HCT116 (cell line): ENCODE data around the gene GNB5. TPM values are rescaled to one million over a fixed set of nuclear protein-coding genes. Genes with fewer than 3 reads are reported as not detected.
A peak's percentile ranks its signal among the peaks of the same experiment; 100 is the strongest.

Experiments used
- ATAC-seq: fragments of 200-7000 bp; cut with Tn5 transposase; 2 replicates; pipeline ENCODE4 v1.9.1; 2020; ENCODE audit warnings: mild to moderate bottlenecking, moderate library complexity
- BruUV-seq: library from RNA; stranded (reverse); fragments of 400-500 nt; replicated peaks from 2 replicates; lab custom pipeline; 2021; lab: Mats Ljungman, UMichigan
- CTCF ChIA-PET: fragments of 300-600 bp; sonication (Branson Sonifier 250); formaldehyde crosslinking; loops from one replicate; lab custom pipeline; 2021; ENCODE audit warnings: antibody characterized with exemption; lab: Charles Lee
- POLR2A ChIA-PET: fragments of 300-600, 350-600 bp; sonication (Branson Sonifier 250); formaldehyde crosslinking; loops from one replicate; lab custom pipeline; 2021; ENCODE audit warnings: antibody characterized with exemption; lab: Charles Lee
- RAD21 ChIA-PET, 2 experiments: fragments of 300-600 bp; sonication (Branson Sonifier 250); formaldehyde crosslinking; loops; one replicate each; lab custom pipeline; 2023; ENCODE audit warnings: low total read pairs in 2 of 2; ENCODE audit not compliant: uncharacterized antibody in 2 of 2, unreplicated experiment in 2 of 2, low non-redundant PET in 1 of 2; lab: Charles Lee
- DNase-seq: peaks from one replicate; pipeline ENCODE4 v3.0.0-alpha.2; 2010; ENCODE audit warnings: low read depth, low spot score
- H2AFZ ChIP-seq: fragments of 200-600 bp; shearing (Covaris generic), sonication (generic); 2 replicates; pipeline ENCODE4 v1.6.1; 2017; ENCODE audit warnings: low read depth, mixed run types, mixed read lengths, antibody characterized with exemption, low read length; ENCODE audit not compliant: poor library complexity, severe bottlenecking
- H3K27ac ChIP-seq: 2 replicates; pipeline ENCODE4 v1.5.1; 2012; ENCODE audit warnings: low read depth, low read length
- H3K27me3 ChIP-seq: fragments of 200-600 bp; sonication (generic); 2 replicates; pipeline ENCODE4 v1.6.1; 2016; ENCODE audit warnings: mixed run types, low read length, mixed read lengths; ENCODE audit not compliant: insufficient read depth
- H3K36me3 ChIP-seq, 2 experiments: fragments of 200-500 bp in 1 of 2; fragments of 200-600 bp in 1 of 2; sonication (Bioruptor generic) in 1 of 2; sonication (generic) in 1 of 2; 2 replicates each; pipeline versions ENCODE4 v1.5.1 to v1.6.1; 2014 to 2016; ENCODE audit warnings: low read length in 2 of 2, inconsistent platforms in 1 of 2, mixed read lengths in 1 of 2, mixed run types in 1 of 2; ENCODE audit not compliant: insufficient read depth in 2 of 2, control insufficient read depth in 1 of 2
- H3K4me1 ChIP-seq, 2 experiments: fragments of 200-600 bp in 1 of 2; sonication (generic) in 1 of 2; 2 replicates each; pipeline versions ENCODE4 v1.5.1 to v1.6.1; 2012 to 2017; ENCODE audit warnings: low read length in 2 of 2, inconsistent platforms in 1 of 2, mild to moderate bottlenecking in 1 of 2, mixed read lengths in 1 of 2, mixed run types in 1 of 2, moderate library complexity in 1 of 2; ENCODE audit not compliant: insufficient read depth in 2 of 2, control insufficient read depth in 1 of 2
- H3K4me2 ChIP-seq: fragments of 200-600 bp; sonication (generic); 2 replicates; pipeline ENCODE4 v1.6.1; 2017; ENCODE audit warnings: mixed run types, low read length, mixed read lengths
- H3K4me3 ChIP-seq, 2 experiments: fragments of 200-600 bp in 1 of 2; sonication (generic) in 1 of 2; replicated peaks in 1 of 2; 2 replicates each; pipeline ENCODE4 v1.5.1; 2011 to 2016; ENCODE audit warnings: low read length in 2 of 2, control low read depth in 1 of 2, low read depth in 1 of 2, mild to moderate bottlenecking in 1 of 2, mixed read lengths in 1 of 2, mixed run types in 1 of 2
- H3K79me2 ChIP-seq: fragments of 200-600 bp; sonication (generic); 2 replicates; pipeline ENCODE4 v1.6.1; 2017; ENCODE audit warnings: mild to moderate bottlenecking, mixed run types, low read length, moderate library complexity, mixed read lengths; ENCODE audit not compliant: insufficient read depth
- H3K9ac ChIP-seq: fragments of 200-600 bp; sonication (generic); 2 replicates; pipeline ENCODE4 v1.6.1; 2016; ENCODE audit warnings: low read length, mixed read lengths
- H3K9me2 ChIP-seq: fragments of 200-600 bp; sonication (generic), shearing (Covaris generic); 2 replicates; pipeline ENCODE4 v1.6.1; 2017; ENCODE audit warnings: mixed run types, mild to moderate bottlenecking, moderate library complexity; ENCODE audit not compliant: insufficient read depth
- H3K9me3 ChIP-seq, 2 experiments: fragments of 200-500 bp in 1 of 2; fragments of 200-600 bp in 1 of 2; sonication (Bioruptor generic) in 1 of 2; sonication (generic) in 1 of 2; 2 replicates each; pipeline ENCODE4 v1.6.1; 2014 to 2017; ENCODE audit warnings: low read length in 2 of 2, mixed read lengths in 2 of 2, inconsistent platforms in 1 of 2, low read depth in 1 of 2, mild to moderate bottlenecking in 1 of 2, mixed run types in 1 of 2, moderate library complexity in 1 of 2; ENCODE audit not compliant: control insufficient read depth in 1 of 2, insufficient read depth in 1 of 2
- H4K20me1 ChIP-seq: fragments of 200-600 bp; sonication (generic), shearing (Covaris generic); 2 replicates; pipeline ENCODE4 v1.6.1; 2017; ENCODE audit warnings: mixed run types, mild to moderate bottlenecking, moderate library complexity; ENCODE audit not compliant: insufficient read depth
- CBX3 ChIP-seq: IDR thresholded peaks from 2 replicates; pipeline ENCODE4 v1.6.1; 2012; ENCODE audit warnings: low read depth
- CEBPB ChIP-seq: IDR thresholded peaks from 2 replicates; pipeline ENCODE4 v1.6.1; 2012; ENCODE audit warnings: low read depth
- EGR1 ChIP-seq: IDR thresholded peaks from 2 replicates; pipeline ENCODE4 v1.6.1; 2012; ENCODE audit warnings: low read depth
- EZH2 ChIP-seq: fragments of 200-600 bp; sonication (generic); IDR thresholded peaks from 2 replicates; pipeline ENCODE4 v1.6.1; 2017; ENCODE audit warnings: antibody characterized with exemption, mixed run types
- EZH2phosphoT487 ChIP-seq: fragments of 200-600 bp; IDR thresholded peaks from 2 replicates; pipeline ENCODE4 v1.6.1; 2018; ENCODE audit warnings: antibody characterized with exemption, borderline replicate concordance
- FOSL1 ChIP-seq: IDR thresholded peaks from 2 replicates; pipeline ENCODE4 v1.6.1; 2012; ENCODE audit warnings: low read depth
- JUND ChIP-seq: IDR thresholded peaks from 2 replicates; pipeline ENCODE4 v1.6.1; 2012
- POLR2A ChIP-seq: IDR thresholded peaks from 2 replicates; pipeline ENCODE4 v1.7.0; 2011; ENCODE audit warnings: borderline replicate concordance; ENCODE audit not compliant: insufficient read depth, insufficient read length; ENCODE audit errors: extremely low read depth
- RAD21 ChIP-seq: IDR thresholded peaks from 2 replicates; pipeline ENCODE4 v1.6.1; 2012; ENCODE audit warnings: low read depth, mild to moderate bottlenecking
- SIN3A ChIP-seq: IDR thresholded peaks from 2 replicates; pipeline ENCODE4 v1.6.1; 2012; ENCODE audit warnings: low read depth
- TCF7L2 ChIP-seq: IDR thresholded peaks from 2 replicates; pipeline ENCODE4 v1.7.0; 2011; ENCODE audit warnings: borderline replicate concordance, inconsistent platforms; ENCODE audit not compliant: insufficient read depth, insufficient read length; ENCODE audit errors: extremely low read depth
- ZFX ChIP-seq: fragments of 450-650 bp; IDR thresholded peaks from 2 replicates; pipeline ENCODE4 v1.6.1; 2017
- ZNF274 ChIP-seq: fragments of 200-500 bp; sonication (Bioruptor generic); IDR thresholded peaks from 2 replicates; pipeline ENCODE4 v1.6.1; 2014; ENCODE audit warnings: mild to moderate bottlenecking, low read depth, low read length, inconsistent platforms
- intact Hi-C: fragments of 100-400 bp; cut with micrococcal nuclease; formaldehyde crosslinking; loops from 2 replicates; pipeline ENCODE4 v1.10.0; 2022
- total RNA-seq: library from RNA; stranded (reverse); gene quantifications from one replicate; pipeline ENCODE4 v1.2.1, GENCODE V29; 2021; ENCODE audit not compliant: unreplicated experiment
- TF ChIP-seq, protein P1 (sequence below): IDR thresholded peaks from 2 replicates; pipeline ENCODE4 v1.6.1; 2012; ENCODE audit warnings: low read depth
- TF ChIP-seq, protein P2 (sequence below), 3 experiments: fragments of 200-600 bp in 1 of 3; sonication (generic) in 1 of 3; IDR thresholded peaks in 2 of 3; conservative IDR thresholded peaks in 1 of 3; 2 replicates each; pipeline ENCODE4 v1.5.1; 2012 to 2017; ENCODE audit warnings: low read depth in 2 of 3, low read length in 2 of 3, antibody characterized with exemption in 1 of 3, borderline replicate concordance in 1 of 3, control low read depth in 1 of 3, mild to moderate bottlenecking in 1 of 3, mixed read lengths in 1 of 3, mixed run types in 1 of 3, moderate library complexity in 1 of 3; ENCODE audit not compliant: insufficient read depth in 1 of 3

Gene GNB5
- total RNA-seq, 1 experiment from 2014 or later, result 27.6 TPM

- H3K79me2 ChIP-seq, result peaks cover 14% of the 10 kb centered on the region; the same call in 1 of the 2 replicates
- peaks cover 9 to 17% of the 10 kb centered on the region in 2 experiments; a peak in 3 of 4 replicates for H3K4me1 ChIP-seq
- no peak for DNase-seq
- H3K27ac ChIP-seq, result peak overlapping the region; percentile 72
- intact Hi-C loops, result no loop called here
- peak overlapping the region; percentile 80 for H2AFZ ChIP-seq
- TSS peak; percentile 75 for BruUV-seq
- no peaks in the 10 kb centered on the region for H3K27me3 ChIP-seq
- RAD21 ChIA-PET, result no interaction called here
- H3K9me3 ChIP-seq, result peaks cover 0 to 1% of the 10 kb centered on the region in 2 experiments; a peak in 1 of 4 replicates
- no peaks in the 10 kb centered on the region for H3K9me2 ChIP-seq
- POLR2A ChIA-PET, result interaction anchor here (0.9 to 1.8 kb wide), 4 partner anchors 8 to 207 kb away, joined by 3 to 8 read pairs (median 4); partner anchors contain the start of gene LEO1
- H3K4me3 ChIP-seq, result peak overlapping the region; percentile 68 to 72
- TF ChIP-seq EZH2 (no peak), EZH2phosphoT487 (no peak), ZFX (no peak), CBX3 (no peak), ZNF274 (no peak), JUND (no peak), POLR2A (no peak), FOSL1 (no peak), CEBPB (no peak), EGR1 (no peak), TCF7L2 (no peak), RAD21 (no peak), SIN3A (no peak)
- TF ChIP-seq, protein P1, sequence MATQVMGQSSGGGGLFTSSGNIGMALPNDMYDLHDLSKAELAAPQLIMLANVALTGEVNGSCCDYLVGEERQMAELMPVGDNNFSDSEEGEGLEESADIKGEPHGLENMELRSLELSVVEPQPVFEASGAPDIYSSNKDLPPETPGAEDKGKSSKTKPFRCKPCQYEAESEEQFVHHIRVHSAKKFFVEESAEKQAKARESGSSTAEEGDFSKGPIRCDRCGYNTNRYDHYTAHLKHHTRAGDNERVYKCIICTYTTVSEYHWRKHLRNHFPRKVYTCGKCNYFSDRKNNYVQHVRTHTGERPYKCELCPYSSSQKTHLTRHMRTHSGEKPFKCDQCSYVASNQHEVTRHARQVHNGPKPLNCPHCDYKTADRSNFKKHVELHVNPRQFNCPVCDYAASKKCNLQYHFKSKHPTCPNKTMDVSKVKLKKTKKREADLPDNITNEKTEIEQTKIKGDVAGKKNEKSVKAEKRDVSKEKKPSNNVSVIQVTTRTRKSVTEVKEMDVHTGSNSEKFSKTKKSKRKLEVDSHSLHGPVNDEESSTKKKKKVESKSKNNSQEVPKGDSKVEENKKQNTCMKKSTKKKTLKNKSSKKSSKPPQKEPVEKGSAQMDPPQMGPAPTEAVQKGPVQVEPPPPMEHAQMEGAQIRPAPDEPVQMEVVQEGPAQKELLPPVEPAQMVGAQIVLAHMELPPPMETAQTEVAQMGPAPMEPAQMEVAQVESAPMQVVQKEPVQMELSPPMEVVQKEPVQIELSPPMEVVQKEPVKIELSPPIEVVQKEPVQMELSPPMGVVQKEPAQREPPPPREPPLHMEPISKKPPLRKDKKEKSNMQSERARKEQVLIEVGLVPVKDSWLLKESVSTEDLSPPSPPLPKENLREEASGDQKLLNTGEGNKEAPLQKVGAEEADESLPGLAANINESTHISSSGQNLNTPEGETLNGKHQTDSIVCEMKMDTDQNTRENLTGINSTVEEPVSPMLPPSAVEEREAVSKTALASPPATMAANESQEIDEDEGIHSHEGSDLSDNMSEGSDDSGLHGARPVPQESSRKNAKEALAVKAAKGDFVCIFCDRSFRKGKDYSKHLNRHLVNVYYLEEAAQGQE, result no peak
- TF ChIP-seq, protein P2, sequence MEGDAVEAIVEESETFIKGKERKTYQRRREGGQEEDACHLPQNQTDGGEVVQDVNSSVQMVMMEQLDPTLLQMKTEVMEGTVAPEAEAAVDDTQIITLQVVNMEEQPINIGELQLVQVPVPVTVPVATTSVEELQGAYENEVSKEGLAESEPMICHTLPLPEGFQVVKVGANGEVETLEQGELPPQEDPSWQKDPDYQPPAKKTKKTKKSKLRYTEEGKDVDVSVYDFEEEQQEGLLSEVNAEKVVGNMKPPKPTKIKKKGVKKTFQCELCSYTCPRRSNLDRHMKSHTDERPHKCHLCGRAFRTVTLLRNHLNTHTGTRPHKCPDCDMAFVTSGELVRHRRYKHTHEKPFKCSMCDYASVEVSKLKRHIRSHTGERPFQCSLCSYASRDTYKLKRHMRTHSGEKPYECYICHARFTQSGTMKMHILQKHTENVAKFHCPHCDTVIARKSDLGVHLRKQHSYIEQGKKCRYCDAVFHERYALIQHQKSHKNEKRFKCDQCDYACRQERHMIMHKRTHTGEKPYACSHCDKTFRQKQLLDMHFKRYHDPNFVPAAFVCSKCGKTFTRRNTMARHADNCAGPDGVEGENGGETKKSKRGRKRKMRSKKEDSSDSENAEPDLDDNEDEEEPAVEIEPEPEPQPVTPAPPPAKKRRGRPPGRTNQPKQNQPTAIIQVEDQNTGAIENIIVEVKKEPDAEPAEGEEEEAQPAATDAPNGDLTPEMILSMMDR (IDR thresholded peaks at IDR 0.05 in 2 of 3, conservative IDR thresholded peaks at IDR 0.05 in 1 of 3; ENCODE audit: borderline replicate concordance in 1 of 3, insufficient read depth in 1 of 3, low read depth in 2 of 3, low read length in 2 of 3), result no peak
- TF ChIP-seq, all 23 proteins: peak for 0
- no peaks in the 10 kb centered on the region for H3K36me3 ChIP-seq
- no peaks in the 10 kb centered on the region for H4K20me1 ChIP-seq
- CTCF ChIA-PET, result interaction anchor here (1.0 to 1.5 kb wide), 2 partner anchors 14 to 30 kb away, joined by 3 to 9 read pairs; no protein-coding TSS in a partner anchor
- ATAC-seq, result no peak
- H3K4me2 ChIP-seq, result peak overlapping the region; percentile 96
- H3K9ac ChIP-seq, result peak overlapping the region; percentile 72
These were observed 12.4 kb downstream of the GNB5 start for GRCh38 chr15:52178765-52179164.
